ENCODE measurements around the gene MLC1.
"Not testable (repeated sequence)": the region's sequence is repeated elsewhere in the genome, so short reads cannot be mapped to it uniquely, and the experiment has no call there.

Gene MLC1

DNA sequence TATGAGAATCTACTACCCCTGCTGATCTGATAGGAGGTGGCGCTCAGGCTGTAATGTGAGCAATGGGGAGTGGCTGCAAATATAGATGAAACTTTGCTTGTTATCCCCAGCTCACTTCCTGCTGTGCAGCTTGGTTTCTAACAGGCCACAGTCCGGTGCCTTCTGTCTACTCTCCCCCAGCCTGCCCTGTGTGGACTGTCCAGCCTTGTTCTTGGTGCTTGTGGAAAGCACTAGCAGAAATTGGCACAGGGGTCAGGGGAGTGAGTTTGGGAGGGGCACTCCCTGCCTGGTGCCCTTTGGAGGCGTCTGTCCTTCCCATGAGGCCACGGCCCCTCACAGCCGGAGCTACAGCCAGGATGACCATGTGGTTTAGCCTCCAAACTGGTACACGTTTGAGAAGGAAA is 18.9 kb upstream of the MLC1 start:
- DNase-seq (ENCODE audit: low read depth in 1 of 2, low spot score in 1 of 2), result no peak

DNA sequence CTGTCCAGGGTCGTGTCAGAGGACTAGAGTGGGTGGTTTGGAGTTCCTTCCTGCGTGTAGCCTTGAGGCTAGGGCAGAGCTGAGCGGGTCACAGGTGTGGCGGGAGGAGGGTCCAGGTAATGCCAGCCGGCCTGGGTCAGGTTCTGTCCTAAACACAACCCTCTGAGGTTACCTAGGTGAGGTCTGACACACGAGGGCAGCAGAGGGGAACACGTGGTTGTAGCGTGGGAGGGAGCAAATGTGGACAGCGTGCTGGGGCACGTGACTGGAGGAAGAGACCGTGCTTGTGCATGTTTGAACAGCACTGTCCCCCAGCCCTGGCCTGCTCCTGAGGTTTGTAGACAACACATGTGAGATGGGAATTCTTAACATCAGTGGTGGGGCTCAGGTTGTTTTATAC is 17.7 kb upstream of the MLC1 start:
- DNase-seq (ENCODE audit: low read depth in 1 of 2, low spot score in 1 of 2), result no peak

DNA sequence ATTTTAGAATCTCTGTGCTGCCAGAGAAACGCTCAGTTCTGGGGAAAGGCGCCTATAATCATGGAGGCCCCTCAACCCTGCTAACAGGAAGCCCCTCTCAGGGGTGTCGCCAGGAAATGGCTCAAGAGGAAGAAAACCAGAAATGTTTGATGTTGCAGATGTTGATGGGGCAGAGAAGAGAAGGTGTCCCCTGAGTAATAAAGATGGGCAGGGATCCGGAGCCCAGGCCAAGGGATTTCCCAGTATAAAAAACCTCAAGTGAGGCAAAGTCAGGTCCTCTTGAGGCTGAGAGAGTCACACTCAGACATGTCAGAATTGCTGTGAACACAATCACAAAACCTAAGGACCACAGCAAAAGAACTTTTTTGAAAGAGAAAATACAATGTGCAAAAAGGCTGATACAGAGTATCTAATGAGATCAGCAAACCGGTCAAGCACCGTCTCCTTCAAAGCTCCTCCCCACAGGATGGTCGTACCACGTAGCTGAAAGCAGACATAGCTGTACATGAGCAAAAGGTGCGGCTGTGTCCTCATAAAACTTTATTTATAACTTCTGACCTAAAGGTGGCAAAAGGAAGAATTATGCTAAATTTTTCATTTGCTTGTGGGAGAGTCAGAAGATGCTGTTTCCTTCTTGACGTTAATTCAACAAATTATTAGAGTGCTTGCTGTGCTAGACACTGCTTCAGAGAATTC is 16.8 kb upstream of the MLC1 start:
- DNase-seq (ENCODE audit: low read depth in 1 of 2, low spot score in 1 of 2), result no peak

DNA sequence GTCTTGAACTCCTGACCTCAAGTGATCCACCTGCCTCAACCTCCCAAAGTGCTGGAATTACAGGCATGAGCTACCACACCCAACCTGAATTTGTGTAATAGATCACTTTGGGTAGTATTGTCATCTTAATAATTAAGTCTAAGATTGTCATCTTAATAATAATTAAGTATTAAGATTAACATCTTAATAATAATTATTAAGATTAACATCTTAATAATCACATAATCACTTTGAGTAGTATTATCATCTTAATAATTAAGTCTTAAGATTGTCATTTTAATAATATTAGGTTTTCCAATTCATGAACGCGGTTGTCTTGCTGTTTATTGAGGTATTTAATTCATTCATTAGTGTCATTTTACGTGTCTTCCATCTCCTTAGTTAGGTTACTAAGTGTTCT is 12.8 kb upstream of the MLC1 start:
- no peak for DNase-seq (ENCODE audit: low read depth in 1 of 2, low spot score in 1 of 2)

DNA sequence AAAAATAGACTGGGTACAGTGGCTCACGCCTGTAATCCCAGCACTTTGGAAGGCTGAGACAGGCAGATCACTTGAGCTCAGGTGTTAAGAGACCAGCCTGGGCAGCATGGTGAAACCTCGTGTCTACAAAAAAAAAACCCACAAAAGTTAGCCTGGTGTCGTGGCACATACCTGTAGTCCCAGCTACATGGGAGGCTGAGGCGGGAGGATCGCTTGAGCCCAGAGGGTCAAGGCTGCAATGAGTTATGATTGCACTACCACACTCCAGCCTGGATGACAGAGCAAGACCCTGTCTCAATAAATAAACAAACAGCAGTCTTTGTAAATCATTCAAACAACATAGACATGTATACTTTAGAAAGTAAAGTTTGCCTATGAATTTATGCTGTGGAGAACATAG is 7.1 kb upstream of the MLC1 start:
- DNase-seq (ENCODE audit: low read depth in 1 of 2, low spot score in 1 of 2), result no peak

DNA sequence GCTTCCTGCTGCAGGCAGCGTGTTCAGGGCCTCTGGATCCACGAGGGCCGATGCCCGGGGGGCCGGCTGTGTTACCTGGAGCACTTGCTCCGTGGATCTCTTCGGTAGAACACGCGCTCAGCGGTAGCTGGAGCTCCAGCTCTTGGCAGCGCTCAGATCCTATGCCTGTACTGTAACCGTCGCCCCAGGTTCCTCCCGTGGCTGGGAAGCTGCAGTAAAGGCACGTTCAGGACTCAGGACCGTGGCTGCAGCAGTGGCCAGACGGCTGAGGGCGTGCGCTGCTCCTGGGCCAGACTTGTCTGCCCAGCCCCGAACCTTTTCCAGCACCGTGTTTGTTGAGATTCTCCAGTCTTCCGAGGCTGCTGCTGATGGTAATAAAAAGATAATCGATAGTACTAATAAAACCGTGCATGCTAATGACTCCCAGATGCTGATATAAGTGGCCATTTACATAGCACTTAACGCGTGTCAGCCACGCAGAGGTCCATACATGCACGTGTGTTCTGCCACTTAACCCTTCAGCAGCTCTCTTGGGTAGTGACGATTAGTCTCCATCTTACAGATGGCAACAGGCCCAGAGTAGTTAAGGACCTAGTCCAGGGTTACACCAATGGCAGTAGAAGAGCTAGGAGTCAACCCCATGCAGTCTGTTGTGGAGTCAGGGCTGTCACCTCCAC is 6.0 kb upstream of the MLC1 start:
- no peak for DNase-seq (ENCODE audit: low read depth in 1 of 2, low spot score in 1 of 2)

DNA sequence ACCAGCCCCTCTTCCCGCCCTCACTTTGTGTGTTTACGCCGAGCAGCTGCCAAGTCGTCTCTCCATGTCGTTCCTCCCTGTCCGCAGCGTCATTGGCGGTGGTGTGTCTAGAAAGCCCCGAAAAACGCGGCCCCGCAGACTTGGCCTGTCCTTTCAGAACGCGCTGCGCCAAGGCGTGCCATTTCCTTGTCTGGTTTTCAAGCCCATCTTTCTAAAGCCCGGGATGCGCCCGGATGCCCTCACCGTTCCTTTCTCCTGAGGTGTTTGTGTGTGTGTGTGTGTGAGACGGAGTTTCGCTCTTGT is 5.1 kb upstream of the MLC1 start:
- no peak for DNase-seq (ENCODE audit: low read depth in 1 of 2, low spot score in 1 of 2)

DNA sequence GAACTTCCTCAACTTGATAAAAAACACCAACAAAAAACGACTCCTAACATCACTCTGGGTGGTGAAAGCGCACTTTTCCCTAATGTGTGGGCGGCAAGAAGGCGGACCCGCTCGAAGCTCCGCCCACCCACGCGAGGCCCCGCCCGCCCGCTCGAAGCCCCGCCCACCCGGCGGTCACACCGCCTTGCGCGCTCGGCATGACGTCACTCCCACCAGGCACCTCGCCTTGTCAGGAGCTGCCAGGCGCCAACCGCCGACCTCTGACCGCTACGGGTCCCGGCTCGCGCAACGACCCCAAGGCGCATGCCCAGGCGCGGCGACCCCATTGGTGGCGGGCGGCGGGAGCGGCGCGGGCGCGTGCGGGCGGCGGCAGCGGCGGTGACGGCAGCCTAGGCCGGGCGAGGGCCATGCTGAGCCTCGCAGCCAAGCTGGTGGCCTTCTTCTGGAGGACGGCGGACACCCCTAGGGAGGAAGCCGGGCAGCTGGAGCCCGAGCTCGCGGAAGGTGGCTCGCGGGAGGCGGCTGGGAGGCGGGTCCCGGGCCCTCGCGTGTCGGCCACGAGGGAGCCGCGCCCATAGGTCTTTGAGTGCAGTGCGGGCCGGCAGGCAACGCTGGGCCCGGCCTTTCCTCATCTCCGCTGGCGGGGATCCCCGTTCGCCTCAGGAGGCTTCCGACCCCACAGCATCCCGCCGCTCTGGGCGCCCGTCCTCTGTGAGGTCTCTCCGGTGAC is 4.6 kb upstream of the MLC1 start, which contains the start of gene MOV10L1:
Gene MOV10L1, plus strand, starts transcription at position 325 of the 730 bp plus-strand sequence. Its CDS starts 83 bp downstream, at position 408.
- no peak for DNase-seq (ENCODE audit: low read depth in 1 of 2, low spot score in 1 of 2)

DNA sequence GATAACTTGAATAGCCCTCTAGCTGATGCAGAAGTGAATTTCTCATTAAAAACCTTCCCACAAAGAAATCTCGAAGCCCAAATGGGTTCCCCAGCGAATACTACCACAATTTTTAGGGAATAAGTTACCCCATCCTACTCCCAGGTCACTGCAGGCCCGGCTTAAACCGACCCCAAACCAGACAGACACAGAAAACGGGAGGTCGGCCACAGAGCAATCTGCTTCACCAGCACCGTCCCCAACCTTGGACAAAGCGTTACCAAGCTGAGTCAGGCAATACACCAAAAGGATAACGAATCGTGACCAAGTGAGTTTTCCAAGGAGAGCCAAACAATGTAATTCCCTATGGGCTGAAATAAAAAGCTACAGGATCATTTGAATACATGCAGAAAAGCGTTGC is 4.0 kb upstream of the MLC1 start:
- DNase-seq (ENCODE audit: low read depth in 1 of 2, low spot score in 1 of 2), result no peak

DNA sequence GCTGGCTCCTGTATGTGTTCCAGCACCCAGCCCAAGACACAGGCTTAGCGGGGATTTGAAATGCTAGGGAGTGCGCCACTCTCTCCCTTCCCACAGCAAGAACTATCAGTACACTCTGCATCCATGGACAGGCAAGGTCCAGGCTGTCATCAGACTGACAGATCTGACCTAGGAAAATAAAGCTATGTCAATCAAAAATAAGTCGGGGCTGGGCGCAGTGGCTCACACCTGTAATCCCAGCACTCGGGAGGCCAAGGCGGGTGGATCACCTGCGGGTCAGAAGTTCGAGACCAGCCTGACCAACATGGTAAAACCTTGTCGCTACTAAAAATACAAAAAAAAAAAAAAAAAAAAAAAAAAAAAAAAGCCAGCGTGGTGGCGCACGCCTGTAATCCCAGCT is 2.9 kb upstream of the MLC1 start:
- DNase-seq (ENCODE audit: low read depth in 1 of 2, low spot score in 1 of 2), result no peak

DNA sequence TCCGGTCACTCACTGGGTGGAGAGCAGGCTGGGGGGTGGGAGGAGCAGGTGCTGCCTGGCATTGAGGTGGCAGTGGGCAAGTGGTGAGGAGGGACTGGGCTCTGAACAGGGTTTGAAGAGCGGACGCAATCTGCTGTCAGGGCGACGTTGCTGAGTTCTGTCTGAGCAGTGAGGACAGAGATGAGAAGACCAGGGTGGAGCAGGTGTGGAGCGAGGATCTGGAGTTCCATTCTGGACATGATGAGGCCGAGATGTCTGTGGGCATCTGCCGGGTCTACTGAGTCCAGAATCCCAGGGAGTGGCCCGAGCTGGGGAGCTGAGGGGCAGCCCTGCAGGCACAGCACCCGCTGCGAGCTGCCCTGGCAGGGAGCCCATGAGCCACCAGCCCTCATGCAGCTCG is 2.4 kb upstream of the MLC1 start:
- DNase-seq (ENCODE audit: low read depth in 1 of 2, low spot score in 1 of 2), result no peak

DNA sequence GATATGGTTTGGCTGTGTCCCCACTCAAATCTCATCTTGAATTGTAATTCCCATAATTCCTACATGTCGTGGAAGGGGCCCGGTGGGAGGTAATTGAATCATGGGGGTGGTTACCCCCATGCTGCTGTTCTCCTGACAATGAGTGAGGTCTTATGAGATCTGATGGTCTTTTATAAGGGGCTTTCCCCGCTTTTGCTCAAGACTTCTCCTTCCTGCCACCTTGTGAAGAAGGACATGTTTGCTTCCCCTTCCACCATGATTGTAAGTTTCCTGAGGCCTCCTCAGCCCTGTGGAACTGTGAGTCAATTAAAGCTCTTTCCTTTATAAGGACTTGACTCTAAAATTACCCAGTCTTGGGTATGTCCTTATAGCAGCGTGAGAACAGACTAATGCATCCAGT is 1.7 kb upstream of the MLC1 start:
- not testable (repeated sequence) for DNase-seq (ENCODE audit: low read depth in 1 of 2, low spot score in 1 of 2)

DNA sequence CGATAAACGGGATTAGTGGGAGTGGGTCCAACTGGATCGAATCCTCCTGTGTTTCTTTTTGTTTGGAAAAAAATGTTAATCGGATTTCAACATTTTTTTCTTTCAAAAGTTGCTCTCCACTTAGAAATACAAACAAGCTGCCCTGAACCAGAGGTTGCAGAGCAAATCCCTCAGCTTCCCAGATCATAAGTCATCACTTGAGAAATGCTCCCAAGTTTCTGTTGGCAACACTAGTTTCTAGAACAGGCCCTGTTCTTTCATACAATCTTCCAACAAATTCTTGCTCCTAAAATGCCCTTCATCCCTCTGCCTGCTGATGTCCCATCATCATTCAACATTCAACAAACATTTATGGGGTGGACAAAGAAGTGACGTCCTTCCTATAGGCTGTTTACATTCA is 1.3 kb upstream of the MLC1 start:
- DNase-seq (ENCODE audit: low read depth in 1 of 2, low spot score in 1 of 2), result no peak

DNA sequence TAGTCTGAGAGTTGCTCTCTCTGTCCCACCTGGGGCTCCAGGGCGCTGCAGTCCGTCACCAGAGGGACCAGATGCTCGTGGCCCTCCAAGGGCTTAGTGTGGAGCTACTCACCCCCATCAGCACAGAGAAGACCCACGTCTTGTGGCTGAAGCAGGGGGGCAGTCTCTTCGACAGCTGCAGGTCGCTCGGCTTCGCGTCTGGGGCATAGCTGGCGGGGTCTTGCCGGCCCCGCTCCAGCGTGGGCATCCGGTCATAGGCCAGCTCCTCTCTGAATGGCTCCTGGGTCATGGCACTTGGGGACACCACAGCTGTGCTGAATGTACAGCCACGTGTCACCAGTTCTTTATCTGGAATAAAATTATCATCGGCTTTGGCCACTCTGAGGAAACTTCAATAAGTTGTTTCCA is 608 bp downstream of the MLC1 start:
- DNase-seq (ENCODE audit: low read depth in 1 of 2, low spot score in 1 of 2), result no peak

DNA sequence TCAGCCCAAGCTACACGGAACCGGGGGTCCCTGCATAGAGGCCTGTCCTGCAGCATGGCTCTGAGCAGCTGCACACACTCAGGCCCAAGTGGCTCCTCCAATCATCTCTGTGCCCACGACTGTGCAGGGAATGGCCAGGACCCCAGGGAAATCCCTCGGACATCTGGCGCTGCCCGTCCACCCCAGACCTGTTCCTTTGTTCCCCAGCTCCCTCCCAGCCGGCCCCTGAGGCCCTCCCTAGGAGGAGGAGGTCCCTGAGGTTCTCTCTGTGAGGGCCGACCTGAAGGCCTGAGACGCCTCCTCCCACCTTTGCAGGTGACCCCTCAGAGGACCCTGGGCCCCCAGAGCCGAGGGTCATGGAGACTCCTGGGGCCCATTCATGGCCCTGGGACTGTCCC is 1.1 kb downstream of the MLC1 start:
- no peak for DNase-seq (ENCODE audit: low read depth in 1 of 2, low spot score in 1 of 2)

DNA sequence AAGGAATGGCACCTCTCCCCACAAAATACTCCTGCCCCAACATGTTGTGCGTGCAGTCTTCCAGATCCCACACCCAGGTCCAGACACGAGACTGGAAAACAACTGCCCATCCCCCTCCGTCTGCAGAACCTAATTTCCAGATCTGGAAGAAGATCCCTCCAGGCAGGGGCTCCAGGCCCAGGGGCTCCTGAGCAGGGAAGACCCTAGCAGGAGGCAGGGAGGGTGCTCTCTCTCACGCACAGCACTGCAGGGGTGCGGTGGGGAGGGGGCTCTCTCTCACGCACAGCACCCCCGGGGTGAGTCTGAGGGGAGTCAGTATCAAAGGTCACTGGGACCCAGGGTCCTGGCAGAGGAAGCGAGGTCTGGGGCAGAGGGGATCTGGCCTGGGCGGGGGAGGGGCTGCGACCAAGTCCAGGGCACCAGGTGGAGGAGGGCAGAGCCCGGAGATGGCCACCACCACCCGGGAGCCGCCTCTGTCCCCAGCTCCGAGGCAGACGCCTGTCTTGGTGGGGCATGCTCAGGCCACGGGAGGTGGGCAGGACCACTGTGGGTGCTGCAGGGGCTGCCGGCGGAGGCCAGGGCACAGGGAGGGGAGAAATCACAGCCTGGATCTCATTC is 1.7 kb downstream of the MLC1 start:
- DNase-seq (ENCODE audit: low read depth in 1 of 2, low spot score in 1 of 2), result no peak

DNA sequence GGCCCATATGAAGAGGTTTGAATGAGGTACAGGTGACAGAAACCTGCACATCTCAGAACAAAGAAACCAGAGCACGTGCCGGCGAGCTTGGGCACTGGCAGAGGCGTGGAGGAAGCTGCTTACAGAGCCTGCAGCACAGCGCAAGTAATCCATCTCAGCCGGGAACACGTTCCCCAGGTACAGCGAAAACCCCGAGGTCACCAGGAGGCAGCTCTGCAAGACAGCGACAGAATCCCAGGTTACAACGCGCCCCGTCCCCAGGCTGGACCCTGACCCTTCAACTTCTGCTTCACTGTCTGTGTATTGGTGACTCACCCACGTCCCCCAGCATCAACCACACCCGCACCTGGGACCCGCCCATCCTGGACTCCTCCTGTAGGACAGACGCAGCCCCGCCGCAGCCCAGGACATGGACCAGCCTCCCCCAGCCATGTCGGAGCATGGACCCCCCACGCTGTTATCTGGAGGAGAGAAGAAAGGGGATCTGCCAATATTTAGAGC is 2.2 kb downstream of the MLC1 start:
- DNase-seq (ENCODE audit: low read depth in 1 of 2, low spot score in 1 of 2), result no peak

DNA sequence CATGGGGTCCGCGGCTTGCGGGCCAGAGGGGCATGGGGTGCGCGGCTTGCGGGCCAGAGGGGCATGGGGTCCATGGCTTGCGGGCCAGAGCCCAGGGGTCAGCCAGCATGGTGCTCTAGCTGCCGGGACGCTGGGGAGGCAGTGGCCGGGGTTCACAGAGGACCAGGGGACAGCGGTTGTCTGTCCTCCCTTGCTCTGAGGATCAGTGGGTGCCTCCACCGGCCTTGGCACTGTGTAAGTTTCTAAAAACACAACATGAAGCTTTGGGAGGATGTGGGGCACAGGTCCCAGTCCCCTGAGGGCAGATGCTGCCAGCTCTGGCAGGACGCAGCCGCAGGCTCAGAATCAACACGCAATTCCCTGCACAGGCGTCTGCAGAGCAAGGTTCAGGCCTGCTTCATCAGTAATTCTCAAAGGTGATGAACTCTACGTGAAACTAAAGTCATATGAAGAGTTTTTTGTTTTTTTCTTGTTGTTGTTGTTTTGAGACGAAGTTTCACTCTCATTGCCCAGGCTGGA is 3.0 kb downstream of the MLC1 start:
- DNase-seq (ENCODE audit: low read depth in 1 of 2, low spot score in 1 of 2), result no peak

DNA sequence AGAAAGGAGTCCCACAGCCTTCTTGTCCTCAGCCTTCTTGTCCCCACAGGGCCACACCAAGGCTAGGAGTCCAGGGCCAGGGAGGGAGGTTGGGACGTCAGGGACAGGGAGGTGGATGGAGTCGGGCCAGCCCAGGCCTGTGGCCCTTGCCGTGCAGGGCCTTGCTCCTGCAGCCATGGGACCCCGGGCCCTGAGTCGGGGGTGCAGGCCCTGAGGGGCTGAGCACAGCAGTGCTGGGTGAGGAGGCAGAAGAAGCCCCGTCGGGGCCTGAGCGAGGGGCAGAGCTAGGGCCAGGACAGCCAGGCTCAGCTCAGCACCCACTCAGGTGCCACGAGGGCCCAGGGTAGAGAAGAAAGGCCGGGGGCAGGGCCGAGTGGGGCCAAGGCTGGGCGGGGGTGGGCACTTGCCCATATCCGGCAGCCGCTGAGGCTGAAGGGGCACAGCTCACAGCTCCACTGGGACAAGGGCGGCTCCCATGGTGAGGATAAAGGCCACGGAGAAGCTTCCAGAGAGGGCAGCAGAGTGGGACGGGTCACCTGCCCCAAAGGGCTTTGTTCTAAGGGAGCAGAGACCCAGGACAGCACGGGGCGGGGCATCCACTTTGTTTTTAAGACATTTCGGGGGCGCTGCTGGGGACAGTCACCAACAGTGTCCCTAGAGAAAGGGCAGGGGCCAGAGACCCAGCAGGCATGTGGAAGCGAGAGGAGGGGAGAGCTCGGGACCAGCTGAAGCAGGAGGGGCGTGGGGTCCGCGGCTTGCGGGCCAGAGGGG is 3.6 kb downstream of the MLC1 start:
- no peak for DNase-seq (ENCODE audit: low read depth in 1 of 2, low spot score in 1 of 2)

DNA sequence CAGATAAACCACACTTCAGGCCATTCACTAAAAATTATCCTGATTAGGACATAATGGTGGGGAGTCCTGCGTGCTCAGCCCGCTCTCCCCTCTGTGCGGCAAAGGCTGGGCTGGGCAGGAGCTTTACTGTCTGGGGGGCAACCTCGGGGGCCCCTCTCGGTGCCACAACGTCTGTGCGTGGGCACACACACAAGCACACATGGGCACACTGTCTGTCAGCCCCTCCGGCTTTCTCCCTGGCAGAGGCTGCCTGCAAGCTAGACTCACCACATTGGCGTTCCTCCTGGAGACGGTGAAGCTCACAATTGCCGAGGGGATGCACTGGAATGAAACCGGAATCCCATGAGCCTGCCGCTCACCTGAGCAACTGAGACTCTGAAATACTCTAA is 5.2 kb downstream of the MLC1 start:
- no peak for DNase-seq (ENCODE audit: low read depth in 1 of 2, low spot score in 1 of 2)

DNA sequence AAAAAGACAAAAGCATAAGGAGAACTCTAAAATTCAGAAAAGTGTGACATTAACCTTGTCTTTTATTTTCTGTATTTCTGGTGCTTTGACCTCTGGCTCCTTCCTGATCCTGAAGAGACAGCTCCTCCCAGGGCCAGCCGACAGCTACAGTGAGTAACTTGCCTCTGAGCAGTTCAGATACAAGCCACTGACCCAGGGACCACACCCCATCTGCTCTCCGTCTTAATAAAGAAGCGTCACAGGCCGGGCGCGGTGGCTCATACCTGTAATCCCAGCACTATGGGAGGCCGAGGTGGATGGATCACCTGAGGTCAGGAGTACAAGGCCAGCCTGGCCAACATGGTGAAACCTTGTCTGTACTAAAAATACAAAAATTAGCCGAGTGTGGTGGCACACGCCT is 6.5 kb downstream of the MLC1 start:
- DNase-seq (ENCODE audit: low read depth in 1 of 2, low spot score in 1 of 2), result no peak

Data from stimulated activated CD4-positive, alpha-beta T cell treated with anti-CD3 and anti-CD28 coated beads, Interleukin-15, amount 100 ng/mL, for 1 hour (primary cell).